GM10266 (cell line): ENCODE results near the gene OR10T2.
A peak's percentile ranks its signal among the peaks of the same experiment; 100 is the strongest.
"Not testable (repeated sequence)": the region's sequence is repeated elsewhere in the genome, so short reads cannot be mapped to it uniquely, and the experiment has no call there.

Source experiments
- DNase-seq: peaks from one replicate; pipeline ENCODE4 v3.0.0; 2012; ENCODE audit errors: extremely low spot score
- CTCF ChIP-seq: IDR thresholded peaks from 2 replicates; pipeline ENCODE4 v1.5.1; 2012; ENCODE audit warnings: mild to moderate bottlenecking, low read depth; ENCODE audit not compliant: control insufficient read depth, insufficient read depth; ENCODE audit errors: missing control alignments

The OR10T2 gene

DNA sequence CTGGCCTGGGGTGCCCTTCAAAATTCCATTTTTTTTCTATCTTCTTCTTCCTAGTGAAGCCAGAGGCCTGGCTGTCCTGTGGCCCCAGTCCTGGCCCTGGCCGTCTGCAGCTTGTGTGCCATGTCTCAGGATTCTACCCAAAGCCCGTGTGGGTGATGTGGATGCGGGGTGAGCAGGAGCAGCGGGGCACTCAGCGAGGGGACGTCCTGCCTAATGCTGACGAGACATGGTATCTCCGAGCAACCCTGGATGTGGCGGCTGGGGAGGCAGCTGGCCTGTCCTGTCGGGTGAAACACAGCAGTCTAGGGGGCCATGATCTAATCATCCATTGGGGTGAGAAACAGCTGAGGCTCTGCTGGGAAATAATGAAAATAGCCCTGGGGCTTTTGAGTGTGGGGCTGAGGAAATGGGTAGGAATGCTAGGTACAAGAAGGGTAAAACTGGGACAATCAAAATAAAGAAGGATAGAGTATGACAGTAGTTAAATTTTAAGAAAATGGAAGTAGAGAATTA lies 43.4 kb downstream of the OR10T2 start:
- TF ChIP-seq CTCF: no peak
- no peak for DNase-seq

- TF ChIP-seq CTCF: no peak
- no peak for DNase-seq
Observed at GRCh38 chr1:158354255-158354654, 45.0 kb downstream of the OR10T2 start.

GRCh38 chr1:158353303-158354075 lies 45.8 kb downstream of the OR10T2 start, which contains the start of gene CD1E:
CD1E (plus strand) TSS chr1:158353894; CDS start chr1:158353989, 95 bp downstream.
- DNase-seq: peak; percentile 49

DNA sequence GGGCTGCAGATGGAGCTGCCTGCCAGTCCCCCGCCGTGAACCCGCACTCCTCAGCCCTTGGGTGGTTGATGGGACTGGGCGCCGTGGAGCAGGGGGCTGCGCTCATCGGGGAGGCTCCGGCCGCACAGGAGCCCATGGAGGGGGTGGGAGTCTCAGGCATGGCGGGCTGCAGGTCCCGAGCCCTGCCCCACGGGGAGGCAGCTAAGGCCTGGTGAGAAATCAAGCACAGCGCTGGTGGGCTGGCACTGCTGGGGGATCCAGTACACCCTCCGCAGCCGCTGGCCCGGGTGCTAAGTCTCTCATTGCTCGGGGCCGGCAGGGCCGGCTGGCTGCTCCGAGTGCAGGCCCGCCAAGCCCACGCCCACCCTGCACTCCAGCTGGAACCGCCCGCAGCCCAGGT lies 50.3 kb downstream of the OR10T2 start:
- not testable (repeated sequence) for DNase-seq

More at GRCh38 chr1:158353303-158354075, 45.8 kb downstream of the OR10T2 start, which contains the start of gene CD1E:
- no peak for TF ChIP-seq CTCF
